ENCODE data around the gene ZNF318. TPM values are rescaled to one million over a fixed set of nuclear protein-coding genes. Genes with fewer than 3 reads are reported as not detected.

ZNF318 gene
- total RNA-seq, 1 experiment from 2014 or later = 10.9 TPM

Other genes starting within 250 kb of the ZNF318 start
- 15.6 and 26.5 TPM in 2 replicates for gene SRF, start 198.4 kb downstream of the ZNF318 start, total RNA-seq (2014; rRNA removed; shearing (Covaris generic))
- gene CUL9, start 187.5 kb downstream of the ZNF318 start, total RNA-seq (2014; rRNA removed; shearing (Covaris generic)) = 14.1 and 21.9 TPM in 2 replicates
- gene DNPH1, start 140.2 kb downstream of the ZNF318 start, total RNA-seq (2014; rRNA removed; shearing (Covaris generic)) = 19.3 and 24.3 TPM in 2 replicates
- under 0.01 TPM in 1 of 2 replicates, not detected in the other for gene TTBK1, start 126.2 kb downstream of the ZNF318 start, total RNA-seq (2014; rRNA removed; shearing (Covaris generic))
- not detected in 2 replicates for gene SLC22A7, start 71.4 kb downstream of the ZNF318 start, total RNA-seq (2014; rRNA removed; shearing (Covaris generic))
- not detected in 2 replicates for gene CRIP3, start 60.8 kb downstream of the ZNF318 start, total RNA-seq (2014; rRNA removed; shearing (Covaris generic))
- 11.7 and 16.5 TPM in 2 replicates for gene ABCC10, start 57.9 kb upstream of the ZNF318 start, total RNA-seq (2014; rRNA removed; shearing (Covaris generic))
- gene DLK2, start 85.9 kb upstream of the ZNF318 start, total RNA-seq (2014; rRNA removed; shearing (Covaris generic)) = 1.3 and 3.4 TPM in 2 replicates
- gene TJAP1, start 107.9 kb upstream of the ZNF318 start, total RNA-seq (2014; rRNA removed; shearing (Covaris generic)) = 14.6 and 21.8 TPM in 2 replicates
- 0.05 and 0.32 TPM in 2 replicates for gene LRRC73, start 140.7 kb upstream of the ZNF318 start, total RNA-seq (2014; rRNA removed; shearing (Covaris generic))
- 175 and 194 TPM in 2 replicates for gene YIPF3, start 147.3 kb upstream of the ZNF318 start, total RNA-seq (2014; rRNA removed; shearing (Covaris generic))
- 21.8 and 27.8 TPM in 2 replicates for gene POLR1C, start 147.4 kb upstream of the ZNF318 start, total RNA-seq (2014; rRNA removed; shearing (Covaris generic))
- 28.9 and 42.2 TPM in 2 replicates for gene XPO5, start 206.4 kb upstream of the ZNF318 start, total RNA-seq (2014; rRNA removed; shearing (Covaris generic))
- gene POLH, start 206.5 kb upstream of the ZNF318 start, total RNA-seq (2014; rRNA removed; shearing (Covaris generic)) = 17.9 and 28.8 TPM in 2 replicates